KMS-11 (cell line): Measurements from ENCODE around the gene FAM151A.

Experiments
- H2AFZ ChIP-seq: fragments of 200-600 bp; sonication (generic); 2 replicates; pipeline ENCODE4 v1.6.1; 2016; ENCODE audit warnings: antibody characterized with exemption, mixed run types, low read depth
- H3K27ac ChIP-seq: fragments of 200-600 bp; sonication (generic); 2 replicates; pipeline ENCODE4 v1.6.1; 2016; ENCODE audit warnings: mild to moderate bottlenecking, mixed run types
- H3K27me3 ChIP-seq: fragments of 200-600 bp; sonication (generic); 2 replicates; pipeline ENCODE4 v1.6.1; 2017; ENCODE audit warnings: mild to moderate bottlenecking, low read depth, mixed run types, moderate library complexity; ENCODE audit not compliant: insufficient read depth
- H3K36me3 ChIP-seq: fragments of 200-600 bp; sonication (generic); 2 replicates; pipeline ENCODE4 v1.6.1; 2017; ENCODE audit warnings: mild to moderate bottlenecking, mixed run types; ENCODE audit not compliant: insufficient read depth
- H3K4me1 ChIP-seq: fragments of 200-600 bp; sonication (generic); 2 replicates; pipeline ENCODE4 v1.6.1; 2016; ENCODE audit warnings: mild to moderate bottlenecking, low read depth, mixed run types; ENCODE audit not compliant: poor library complexity, severe bottlenecking
- H3K4me2 ChIP-seq: fragments of 200-600 bp; sonication (generic); 2 replicates; pipeline ENCODE4 v1.7.0; 2016; ENCODE audit warnings: mild to moderate bottlenecking, mixed run types
- H3K4me3 ChIP-seq: fragments of 200-600 bp; sonication (generic); IDR thresholded peaks from 2 replicates; pipeline ENCODE4 v1.6.1; 2017; ENCODE audit warnings: low read depth, low read length, mixed read lengths; ENCODE audit not compliant: insufficient read depth
- H3K79me2 ChIP-seq: fragments of 200-600 bp; sonication (generic); 2 replicates; pipeline ENCODE4 v1.6.1; 2016; ENCODE audit warnings: low read depth, mixed run types; ENCODE audit not compliant: insufficient read depth
- H3K9ac ChIP-seq: fragments of 200-600 bp; sonication (generic); 2 replicates; pipeline ENCODE4 v1.6.1; 2016; ENCODE audit warnings: mild to moderate bottlenecking, mixed run types
- H4K20me1 ChIP-seq: fragments of 200-600 bp; sonication (generic); 2 replicates; pipeline ENCODE4 v1.6.1; 2016; ENCODE audit warnings: mild to moderate bottlenecking, mixed run types; ENCODE audit not compliant: insufficient read depth
- CTCF ChIP-seq: fragments of 200-600 bp; sonication (generic); conservative IDR thresholded peaks from 2 replicates; pipeline ENCODE4 v1.6.1; 2017; ENCODE audit warnings: low read depth, mild to moderate bottlenecking, antibody characterized with exemption, low read length, moderate library complexity, mixed read lengths

Gene FAM151A

GRCh38 chr1:54582566-54583306, 40.6 kb downstream of the FAM151A start:
- no peak overlapping the region for H3K9ac ChIP-seq
- no peak overlapping the region for H3K4me3 ChIP-seq
- H3K36me3 ChIP-seq: no peaks in the 10 kb centered on the region
- no peak for TF ChIP-seq CTCF
- no peak overlapping the region for H3K4me2 ChIP-seq
- H3K27ac ChIP-seq: no peak overlapping the region
- H2AFZ ChIP-seq: no peak overlapping the region
- no peaks in the 10 kb centered on the region for H3K4me1 ChIP-seq
- H3K27me3 ChIP-seq: no peaks in the 10 kb centered on the region
- no peaks in the 10 kb centered on the region for H4K20me1 ChIP-seq
- no peaks in the 10 kb centered on the region for H3K79me2 ChIP-seq

DNA sequence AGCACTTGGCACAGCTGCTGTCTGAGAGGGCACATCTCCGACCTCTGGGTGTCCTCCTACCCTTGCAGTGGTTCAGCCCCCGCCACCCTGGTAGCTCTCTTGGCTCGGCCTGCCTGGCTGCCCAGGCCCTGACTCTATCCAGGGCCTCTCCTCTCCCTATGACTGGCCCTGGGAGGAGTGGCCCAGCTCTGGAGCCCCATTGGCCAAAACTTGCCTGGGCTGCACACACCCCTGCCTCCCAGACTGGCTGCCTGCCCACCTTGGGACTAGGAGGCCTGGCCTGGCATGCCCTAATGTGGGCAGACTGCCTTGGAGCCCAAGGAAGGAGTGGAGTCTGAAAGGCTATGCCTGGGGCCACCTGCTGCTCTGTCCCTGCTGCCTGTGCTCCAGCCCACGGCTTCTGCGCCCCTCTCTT, 41.7 kb downstream of the FAM151A start:
- H3K27me3 ChIP-seq: no peaks in the 10 kb centered on the region
- no peak overlapping the region for H2AFZ ChIP-seq
- TF ChIP-seq CTCF: no peak
- no peak overlapping the region for H3K9ac ChIP-seq
- no peaks in the 10 kb centered on the region for H4K20me1 ChIP-seq
- H3K36me3 ChIP-seq: no peaks in the 10 kb centered on the region
- H3K27ac ChIP-seq: no peak overlapping the region
- H3K4me1 ChIP-seq: no peaks in the 10 kb centered on the region
- no peak overlapping the region for H3K4me2 ChIP-seq
- no peaks in the 10 kb centered on the region for H3K79me2 ChIP-seq
- no peak overlapping the region for H3K4me3 ChIP-seq

DNA sequence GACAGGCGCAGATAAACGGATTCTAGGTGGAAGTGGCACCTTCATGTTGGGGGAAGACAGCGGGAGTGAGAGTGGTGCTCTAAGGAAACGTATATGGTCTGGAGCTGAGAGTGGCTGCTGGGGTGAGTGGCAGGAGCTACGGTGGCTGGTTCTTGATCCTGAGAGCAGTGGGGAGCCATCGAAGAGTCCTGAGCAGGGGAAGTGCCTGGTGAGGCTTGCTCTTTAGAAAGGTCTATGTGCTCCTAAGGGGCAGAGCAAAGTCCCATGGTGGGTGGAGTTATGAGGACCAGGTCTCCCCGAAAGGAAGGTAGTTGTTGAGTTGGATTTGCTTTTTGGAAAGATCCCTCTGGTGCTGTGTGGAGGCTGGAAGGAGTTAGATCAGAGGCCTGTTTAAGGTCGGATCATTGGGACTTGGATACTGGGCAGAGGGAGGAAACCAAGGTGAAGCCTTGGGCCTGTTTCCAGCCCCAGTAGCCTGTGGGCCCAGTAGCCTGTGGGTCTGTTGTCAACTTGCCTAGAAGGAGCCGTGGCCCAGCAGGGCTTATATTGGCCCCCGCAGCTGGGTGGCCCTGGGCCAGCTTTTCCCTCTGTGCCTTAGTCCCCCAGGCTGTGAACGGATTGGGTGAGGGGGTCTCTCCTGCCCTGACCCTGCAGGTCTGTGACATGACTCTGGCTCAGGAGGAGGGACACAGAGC, 42.3 kb downstream of the FAM151A start:
- Histone ChIP-seq H3K27ac (no peak overlapping the region), H4K20me1 (no peaks in the 10 kb centered on the region), H2AFZ (no peak overlapping the region), H3K4me3 (no peak overlapping the region), H3K79me2 (no peaks in the 10 kb centered on the region), H3K9ac (no peak overlapping the region), H3K27me3 (no peaks in the 10 kb centered on the region), H3K36me3 (no peaks in the 10 kb centered on the region), H3K4me2 (no peak overlapping the region), H3K4me1 (no peaks in the 10 kb centered on the region)
- TF ChIP-seq CTCF: no peak

DNA sequence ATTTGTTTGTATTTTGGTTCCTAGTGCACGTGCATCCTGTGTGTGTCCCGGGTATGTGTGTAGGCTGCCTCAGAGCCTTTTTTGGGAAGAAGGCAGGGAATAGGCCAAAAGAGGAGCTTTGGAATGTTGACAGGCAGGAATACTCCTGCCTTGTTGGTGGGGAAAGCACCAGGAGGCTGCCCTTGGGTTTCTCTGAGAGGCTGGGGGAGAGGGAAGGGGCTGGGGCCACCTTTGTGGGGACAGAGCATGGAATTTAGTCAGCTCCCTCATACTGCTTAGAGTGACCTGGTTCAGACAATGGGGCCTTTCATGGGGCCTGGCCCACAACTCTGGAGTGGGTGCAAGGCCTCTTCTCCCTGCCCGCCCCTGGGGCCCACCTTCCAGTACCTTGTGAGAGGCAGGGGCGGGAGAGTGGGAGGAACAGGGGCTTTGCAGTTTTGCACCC, 44.0 kb downstream of the FAM151A start:
- H3K4me2 ChIP-seq: no peak overlapping the region
- H3K9ac ChIP-seq: no peak overlapping the region
- H3K27ac ChIP-seq: no peak overlapping the region
- H3K79me2 ChIP-seq: no peaks in the 10 kb centered on the region
- H3K27me3 ChIP-seq: no peaks in the 10 kb centered on the region
- H3K4me1 ChIP-seq: no peaks in the 10 kb centered on the region
- no peaks in the 10 kb centered on the region for H4K20me1 ChIP-seq
- TF ChIP-seq CTCF: no peak
- no peak overlapping the region for H3K4me3 ChIP-seq
- H3K36me3 ChIP-seq: no peaks in the 10 kb centered on the region
- no peak overlapping the region for H2AFZ ChIP-seq
